Lower leg skin (tissue), 3 donors: Measurements from ENCODE around the gene COQ4.

Experiments
- CTCF ChIP-seq, 3 donors: fragments of 450-650 bp; IDR thresholded peaks; one replicate each; pipeline ENCODE4 v1.5.1; 2016; ENCODE audit warnings: antibody characterized with exemption in 3 of 3, mild to moderate bottlenecking in 3 of 3, moderate library complexity in 2 of 3
- POLR2A ChIP-seq, 2 donors: fragments of 450-650 bp; IDR thresholded peaks; one replicate each; pipeline ENCODE4 v1.6.1; 2016 to 2017; ENCODE audit warnings: antibody characterized with exemption in 2 of 2, mild to moderate bottlenecking in 1 of 2, moderate library complexity in 1 of 2

GRCh38 chr9:128361986-128362646 is 39.5 kb downstream of the COQ4 start:
- TF ChIP-seq POLR2A (IDR thresholded peaks at IDR 0.05) (no peak), CTCF (IDR thresholded peaks at IDR 0.05) (peak in 1 of 3 donors; percentile 82)
